ENCODE results near the gene FARP2.
A peak's percentile ranks its signal among the peaks of the same experiment; 100 is the strongest.

Gene FARP2

DNA sequence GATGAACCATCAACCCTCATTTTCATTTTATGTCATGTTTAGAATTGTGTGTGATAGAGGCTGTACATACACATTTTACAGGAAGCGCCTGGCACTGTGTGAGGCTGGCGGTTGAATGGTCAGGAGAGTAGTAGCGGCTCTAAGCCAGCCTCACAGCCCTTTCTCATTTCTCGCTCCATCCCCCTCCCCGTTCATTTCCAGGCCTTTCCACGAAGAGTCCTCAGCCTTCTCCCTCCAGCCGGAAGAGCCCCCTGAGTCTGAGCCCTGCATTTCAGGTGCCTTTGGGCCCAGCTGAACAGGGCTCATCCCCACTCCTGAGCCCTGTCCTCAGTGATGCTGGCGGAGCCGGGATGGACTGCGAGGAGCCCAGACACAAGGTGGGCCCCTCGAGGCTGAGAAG, 100.5 kb downstream of the FARP2 start:
- no peak for TF ChIP-seq ZFX (IDR thresholded peaks at IDR 0.05; ENCODE audit: borderline replicate concordance)
- TF ChIP-seq, protein P1, sequence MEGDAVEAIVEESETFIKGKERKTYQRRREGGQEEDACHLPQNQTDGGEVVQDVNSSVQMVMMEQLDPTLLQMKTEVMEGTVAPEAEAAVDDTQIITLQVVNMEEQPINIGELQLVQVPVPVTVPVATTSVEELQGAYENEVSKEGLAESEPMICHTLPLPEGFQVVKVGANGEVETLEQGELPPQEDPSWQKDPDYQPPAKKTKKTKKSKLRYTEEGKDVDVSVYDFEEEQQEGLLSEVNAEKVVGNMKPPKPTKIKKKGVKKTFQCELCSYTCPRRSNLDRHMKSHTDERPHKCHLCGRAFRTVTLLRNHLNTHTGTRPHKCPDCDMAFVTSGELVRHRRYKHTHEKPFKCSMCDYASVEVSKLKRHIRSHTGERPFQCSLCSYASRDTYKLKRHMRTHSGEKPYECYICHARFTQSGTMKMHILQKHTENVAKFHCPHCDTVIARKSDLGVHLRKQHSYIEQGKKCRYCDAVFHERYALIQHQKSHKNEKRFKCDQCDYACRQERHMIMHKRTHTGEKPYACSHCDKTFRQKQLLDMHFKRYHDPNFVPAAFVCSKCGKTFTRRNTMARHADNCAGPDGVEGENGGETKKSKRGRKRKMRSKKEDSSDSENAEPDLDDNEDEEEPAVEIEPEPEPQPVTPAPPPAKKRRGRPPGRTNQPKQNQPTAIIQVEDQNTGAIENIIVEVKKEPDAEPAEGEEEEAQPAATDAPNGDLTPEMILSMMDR (IDR thresholded peaks at IDR 0.05), result no peak
- H3K27ac ChIP-seq, result no peak overlapping the region

GRCh38 chr2:241458687-241459086, 102.6 kb downstream of the FARP2 start:
- no peak overlapping the region for H3K27ac ChIP-seq
- no peak for TF ChIP-seq ZFX (IDR thresholded peaks at IDR 0.05; ENCODE audit: borderline replicate concordance)
- TF ChIP-seq, protein P1 (IDR thresholded peaks at IDR 0.05), result no peak

DNA sequence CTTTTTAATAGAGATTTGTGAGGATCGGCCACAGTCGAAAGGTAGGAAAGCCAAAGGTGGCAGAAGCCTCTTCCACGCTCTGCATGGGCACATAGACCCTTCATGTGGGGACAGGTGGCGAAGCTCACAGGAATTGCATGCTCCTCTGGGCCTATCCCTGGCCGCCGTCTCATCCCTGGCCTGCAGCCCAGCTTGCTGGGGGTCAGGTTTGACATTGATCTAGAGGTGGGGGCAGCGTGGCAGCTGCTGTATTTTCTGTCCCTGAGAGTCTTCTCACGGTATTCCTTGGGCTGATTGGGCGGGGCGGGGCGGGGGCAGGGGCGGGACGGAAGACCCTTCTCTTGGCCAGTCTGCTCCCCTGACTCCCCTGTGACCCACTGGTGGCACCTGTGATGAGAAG, 103.4 kb downstream of the FARP2 start:
- no peak overlapping the region for H3K27ac ChIP-seq

DNA sequence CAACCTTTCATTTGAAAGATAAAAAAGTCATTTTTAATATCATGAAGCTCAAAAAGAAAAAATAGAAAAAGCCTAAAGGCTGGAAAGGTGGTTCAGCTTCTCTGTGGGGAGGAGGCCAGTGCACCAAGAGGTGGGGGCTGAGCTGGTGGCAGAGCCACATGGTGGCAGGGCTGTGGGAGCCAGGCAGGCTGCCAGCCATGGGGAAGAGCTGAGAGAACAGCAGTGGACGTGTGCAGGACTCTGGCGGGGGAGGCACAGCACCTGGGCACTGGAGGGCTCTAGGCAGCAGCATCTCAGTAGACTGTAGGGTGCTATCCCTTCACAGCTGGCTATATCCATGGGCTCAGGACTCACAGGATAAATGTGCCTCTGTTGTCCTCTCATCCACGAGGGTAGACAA, 104.5 kb downstream of the FARP2 start:
- H3K27ac ChIP-seq, result no peak overlapping the region
- no peak for TF ChIP-seq ZFX (IDR thresholded peaks at IDR 0.05; ENCODE audit: borderline replicate concordance)
- TF ChIP-seq, protein P1 (IDR thresholded peaks at IDR 0.05), result no peak

More for the DNA sequence above, 103.4 kb downstream of the FARP2 start:
- TF ChIP-seq, protein P1 (IDR thresholded peaks at IDR 0.05), result no peak
- TF ChIP-seq ZFX (IDR thresholded peaks at IDR 0.05; ENCODE audit: borderline replicate concordance), result no peak

- TF ChIP-seq, protein P1 (IDR thresholded peaks at IDR 0.05), result no peak
- peak overlapping the region; percentile 64 for H3K27ac ChIP-seq
Measured at GRCh38 chr2:241461693-241462677, 105.9 kb downstream of the FARP2 start.

- TF ChIP-seq ZFX (IDR thresholded peaks at IDR 0.05; ENCODE audit: borderline replicate concordance), result no peak
- TF ChIP-seq, protein P1 (IDR thresholded peaks at IDR 0.05), result no peak
- H3K27ac ChIP-seq, result peak overlapping the region; percentile 15; the same call in 1 of the 2 replicates
Measured at GRCh38 chr2:241463276-241464135, 107.4 kb downstream of the FARP2 start.
